SIG-M5 treated with dmso at 0.1 percent for 504 hours (cell line): ENCODE measurements around the gene PADI2.

Source experiments
- DNase-seq: peaks from one replicate; lab custom pipeline; 2025; ENCODE audit not compliant: unreplicated experiment; lab: John Stamatoyannopoulos, UW

The PADI2 gene

GRCh38 chr1:17140279-17140678 lies 21.0 kb upstream of the PADI2 start:
- no peak for DNase-seq

- no peak for DNase-seq
Measured at GRCh38 chr1:17139637-17140036, 20.4 kb upstream of the PADI2 start.

GRCh38 chr1:17137441-17137840 lies 18.2 kb upstream of the PADI2 start:
- DNase-seq: no peak

- no peak for DNase-seq
Measured at GRCh38 chr1:17136936-17137335, 17.7 kb upstream of the PADI2 start.

- no peak for DNase-seq
Measured at GRCh38 chr1:17136145-17136544, 16.9 kb upstream of the PADI2 start.

- no peak for DNase-seq
Measured at GRCh38 chr1:17135530-17135929, 16.3 kb upstream of the PADI2 start.

- no peak for DNase-seq
Measured at GRCh38 chr1:17134724-17135123, 15.5 kb upstream of the PADI2 start.

- no peak for DNase-seq
Measured at GRCh38 chr1:17134034-17134433, 14.8 kb upstream of the PADI2 start.

GRCh38 chr1:17130138-17130635 lies 10.9 kb upstream of the PADI2 start:
- no peak for DNase-seq

GRCh38 chr1:17128361-17128760 lies 9.1 kb upstream of the PADI2 start:
- DNase-seq: peak; percentile 71

- DNase-seq: peak; percentile 78
Measured at GRCh38 chr1:17125756-17126237, 6.5 kb upstream of the PADI2 start.

GRCh38 chr1:17123196-17124045 lies 4.2 kb upstream of the PADI2 start:
- DNase-seq: peak; percentile 10

GRCh38 chr1:17122521-17123164 lies 3.4 kb upstream of the PADI2 start:
- no peak for DNase-seq

- no peak for DNase-seq
Measured at GRCh38 chr1:17121881-17122280, 2.6 kb upstream of the PADI2 start.

GRCh38 chr1:17120962-17121837 lies 1.9 kb upstream of the PADI2 start:
- no peak for DNase-seq

GRCh38 chr1:17120481-17120877 lies 1.2 kb upstream of the PADI2 start:
- DNase-seq: no peak

- peak; percentile 34 for DNase-seq
Measured at GRCh38 chr1:17119773-17120480, 676 bp upstream of the PADI2 start.

- DNase-seq: no peak
Measured at GRCh38 chr1:17118706-17119075, 560 bp downstream of the PADI2 start.

- DNase-seq: no peak
Measured at GRCh38 chr1:17118268-17118667, 983 bp downstream of the PADI2 start.

GRCh38 chr1:17117451-17118265 lies 1.6 kb downstream of the PADI2 start:
- no peak for DNase-seq
